K562 (cell line): ENCODE measurements around the gene AK4. TPM values are rescaled to one million over a fixed set of nuclear protein-coding genes. Genes with fewer than 3 reads are reported as not detected.

Source experiments
- ATAC-seq: fragments of 200-7000 bp; cut with Tn5 transposase; 3 replicates; pipeline ENCODE4 v1.9.1; 2020; ENCODE audit warnings: moderate library complexity
- BruUV-seq: library from RNA; stranded (reverse); fragments of 400-500 nt; replicated peaks from 2 replicates; lab custom pipeline; 2021; lab: Mats Ljungman, UMichigan
- CTCF ChIA-PET: fragments of 300-600 bp; formaldehyde crosslinking; extraction: SDS; loops from one replicate; lab custom pipeline; 2021; ENCODE audit warnings: low intra/inter-chr PET ratio; lab: Yijun Ruan, JAX
- POLR2A ChIA-PET: fragments of 300-600, 350-650 bp; sonication (Branson Sonifier 250); formaldehyde crosslinking; extraction: SDS; loops from one replicate; lab custom pipeline; 2021; ENCODE audit warnings: antibody characterized with exemption, inconsistent platforms; lab: Yijun Ruan, JAX
- DNase-seq, 4 experiments: peaks; one replicate each; pipeline versions ENCODE4 v3.0.0 to v3.0.0-alpha.2; 2011 to 2018; ENCODE audit warnings: low spot score in 3 of 4, mixed read lengths in 3 of 4; ENCODE audit errors: extremely low read depth in 1 of 4
- FAIRE-seq: peaks from 2 replicates; lab custom pipeline; 2011; peaks lifted over from hg19 to GRCh38; lab: Jason Lieb, UNC
- H2AFZ ChIP-seq: 2 replicates; pipeline ENCODE4 v1.6.0; 2011; ENCODE audit warnings: low read depth, low read length, control low read depth, inconsistent platforms
- H3K27ac ChIP-seq: fragments of 200-600 bp; 3 replicates; pipeline ENCODE4 v1.8.0; 2011; ENCODE audit warnings: low read depth, mild to moderate bottlenecking, control low read depth, inconsistent platforms, low read length, moderate library complexity, mixed read lengths; ENCODE audit errors: extremely low read depth
- H3K27me3 ChIP-seq, 2 experiments: fragments of 300-600 bp in 1 of 2; 2 replicates in 1 of 2; 3 replicates in 1 of 2; pipeline versions ENCODE4 v1.6.0 to v1.8.0; 2011; ENCODE audit warnings: inconsistent platforms in 2 of 2, low read length in 2 of 2, mild to moderate bottlenecking in 1 of 2, mixed read lengths in 1 of 2, moderate library complexity in 1 of 2; ENCODE audit not compliant: control insufficient read depth in 2 of 2, insufficient read depth in 2 of 2
- H3K36me3 ChIP-seq: fragments of 300-600 bp; 3 replicates; pipeline ENCODE4 v1.8.0; 2011; ENCODE audit warnings: mild to moderate bottlenecking, low read length, inconsistent platforms; ENCODE audit not compliant: control insufficient read depth, insufficient read depth
- H3K4me1 ChIP-seq, 2 experiments: fragments of 200-600 bp in 1 of 2; replicated peaks in 1 of 2; 2 replicates in 1 of 2; 3 replicates in 1 of 2; pipeline versions ENCODE4 v1.5.1 to v1.8.0; 2011; ENCODE audit warnings: inconsistent platforms in 2 of 2, low read length in 2 of 2, mild to moderate bottlenecking in 1 of 2, mixed read lengths in 1 of 2, moderate library complexity in 1 of 2; ENCODE audit not compliant: control insufficient read depth in 2 of 2, insufficient read depth in 2 of 2
- H3K4me2 ChIP-seq: 2 replicates; pipeline ENCODE4 v1.6.1; 2011; ENCODE audit warnings: low read length, control low read depth, inconsistent platforms, mixed read lengths; ENCODE audit not compliant: insufficient read depth
- H3K4me3 ChIP-seq: fragments of 200-600 bp; sonication (generic), shearing (Covaris generic); 2 replicates; pipeline ENCODE4 v1.5.1; 2016; ENCODE audit warnings: control low read depth, inconsistent platforms
- H3K79me2 ChIP-seq: fragments of 200-600 bp; 3 replicates; pipeline ENCODE4 v1.8.0; 2011; ENCODE audit warnings: low read length, inconsistent platforms; ENCODE audit not compliant: control insufficient read depth, insufficient read depth
- H3K9ac ChIP-seq, 2 experiments: 2 replicates each; pipeline versions ENCODE4 v1.6.0 to v1.6.1; 2011; ENCODE audit warnings: low read depth in 2 of 2, low read length in 2 of 2, control low read depth in 1 of 2, inconsistent platforms in 1 of 2, mild to moderate bottlenecking in 1 of 2, mixed read lengths in 1 of 2; ENCODE audit not compliant: insufficient read depth in 1 of 2
- H3K9me1 ChIP-seq: one replicate; pipeline ENCODE4 v1.6.0; 2011; ENCODE audit warnings: inconsistent platforms, mild to moderate bottlenecking, low read length, moderate library complexity; ENCODE audit not compliant: control insufficient read depth, insufficient read depth
- H3K9me3 ChIP-seq: replicated peaks from 2 replicates; pipeline ENCODE4 v1.5.1; 2011; ENCODE audit warnings: low read depth, low read length, inconsistent platforms; ENCODE audit not compliant: control insufficient read depth, insufficient read depth
- H4K20me1 ChIP-seq: replicated peaks from 2 replicates; pipeline ENCODE4 v1.6.1; 2011; ENCODE audit warnings: low read length, inconsistent platforms, mixed read lengths; ENCODE audit not compliant: control insufficient read depth, insufficient read depth
- CBFA2T3 ChIP-seq: fragments of 450-650 bp; IDR thresholded peaks from 2 replicates; pipeline ENCODE4 v1.6.1; 2017
- CHAMP1 ChIP-seq: fragments of 450-650 bp; IDR thresholded peaks from 2 replicates; pipeline ENCODE4 v1.6.1; 2016; ENCODE audit warnings: mild to moderate bottlenecking
- EP400 ChIP-seq: fragments of 450-650 bp; IDR thresholded peaks from 2 replicates; pipeline ENCODE4 v1.6.1; 2017; ENCODE audit warnings: antibody characterized with exemption, mild to moderate bottlenecking, moderate library complexity
- MBD1 ChIP-seq: fragments of 250-450 bp; sonication (Bioruptor Pico); IDR thresholded peaks from 2 replicates; pipeline ENCODE4 v1.8.0; 2022; ENCODE audit warnings: inconsistent platforms
- NFIC ChIP-seq: fragments of 450-650 bp; IDR thresholded peaks from 2 replicates; pipeline ENCODE4 v1.6.1; 2017; ENCODE audit warnings: mild to moderate bottlenecking, inconsistent platforms
- NR3C1 ChIP-seq: sonication (generic); formaldehyde crosslinking; IDR thresholded peaks from 2 replicates; pipeline ENCODE4 v1.8.1; 2022; ENCODE audit warnings: missing genetic modification reagents
- PBX2 ChIP-seq, 2 experiments: IDR thresholded peaks in 1 of 2; conservative IDR thresholded peaks in 1 of 2; 2 replicates each; pipeline ENCODE4 v1.6.1; 2016; ENCODE audit warnings: low read depth in 2 of 2, mild to moderate bottlenecking in 1 of 2, missing compliant biosample characterization in 1 of 2, missing genetic modification characterization in 1 of 2, moderate library complexity in 1 of 2
- RCOR1 ChIP-seq, 2 experiments: IDR thresholded peaks; 2 replicates each; pipeline ENCODE4 v1.6.1; 2012; ENCODE audit warnings: low read depth in 2 of 2, low read length in 2 of 2, borderline replicate concordance in 1 of 2, improper control_type of control experiment in 1 of 2
- WGBS: fragments of 100-300 bp; shearing (Covaris generic); methylation state at CpG from one replicate; pipeline ENCODE4 v1.1.6; 2016; ENCODE audit warnings: low coverage, mixed read lengths; ENCODE audit not compliant: insufficient coverage; ENCODE audit errors: missing lambda C conversion rate; 5-methylcytosine and 5-hydroxymethylcytosine counted together
- in situ Hi-C: fragments of 300-500 bp; cut with MboI; formaldehyde crosslinking; loops from 4 replicates; pipeline ENCODE4 v1.15.0; 2018; ENCODE audit warnings: inconsistent platforms, mixed read lengths
- intact Hi-C: fragments of 100-400 bp; cut with micrococcal nuclease; formaldehyde crosslinking; loops from 2 replicates; pipeline ENCODE4 v1.14.2; 2022
- polyA plus RNA-seq, 8 experiments: library from polyadenylated mRNA; depleted of rRNA in 4 of 8; stranded (reverse) in 5 of 8; unstranded in 3 of 8; fragments of >200 nt; fragmentation: Nextera tagmentation in 2 of 8; fragmentation: Illumina TruSeq in 1 of 8; extraction: Ambion mirVana in 2 of 8; extraction: Trizol in 1 of 8; gene quantifications; 2 replicates each; pipeline versions ENCODE4 v1.2.1 to v1.2.3, GENCODE V29; 2011 to 2014; ENCODE audit warnings: inconsistent platforms in 1 of 8, missing spikeins in 1 of 8
- total RNA-seq, 7 experiments: library from RNA; depleted of rRNA in 6 of 7; stranded (reverse); fragments of >200 nt in 6 of 7; fragmentation: Illumina TruSeq in 2 of 7; extraction: Trizol in 2 of 7; gene quantifications; 2 replicates each; pipeline versions ENCODE4 v1.2.1 to v1.2.3, GENCODE V29; 2011 to 2021; ENCODE audit warnings: low replicate concordance in 1 of 7

The AK4 gene
- total and polyA plus RNA-seq, 9 of the 15 experiments (the other 6 are each of a cell fraction or from before 2014, with no cell fraction given): 10.4 to 96.6 (median 21.5) TPM

- no peak for TF ChIP-seq PBX2 (CRISPR knock-in tag; IDR thresholded peaks at IDR 0.05; ENCODE audit: low read depth)
- TF ChIP-seq PBX2 (tag; conservative IDR thresholded peaks at IDR 0.05; ENCODE audit: low read depth): no peak
- 0 out of 2 replicates have a peak, but pooled peaks have one; percentile 6 for TF ChIP-seq EP400
- no peak for TF ChIP-seq RCOR1 (IDR thresholded peaks at IDR 0.05; ENCODE audit: borderline replicate concordance in 1 of 2, low read depth in 2 of 2, low read length in 2 of 2)
Measured at GRCh38 chr1:65237503-65237902, 89.5 kb downstream of the AK4 start (continued).

GRCh38 chr1:65238010-65238409, 90.0 kb downstream of the AK4 start:
- no peak; the same call in 2 of the 3 replicates for ATAC-seq
- peaks cover 18 to 23% of the 10 kb centered on the region in 2 experiments; a peak in 4 of 5 replicates for H3K4me1 ChIP-seq
- POLR2A ChIA-PET: interaction anchor here (0.6 kb wide), 1 partner anchor 21 kb away, joined by 3 read pairs; no protein-coding TSS in a partner anchor
- H2AFZ ChIP-seq: peak overlapping the region; percentile 3; the same call in 1 of the 2 replicates
- H3K9me3 ChIP-seq: no peaks in the 10 kb centered on the region
- no peaks in the 10 kb centered on the region for H3K9me1 ChIP-seq
- H3K9ac ChIP-seq: no peak overlapping the region
- DNase-seq: peak in 1 of 4 experiments; percentile 54
- WGBS: 20% methylated on average over 6 of the region's 6 CpGs
- in situ Hi-C loops: loop anchor here (5.0 kb wide), 1 partner anchor 179 kb away; no protein-coding TSS in a partner anchor
- H4K20me1 ChIP-seq: no peaks in the 10 kb centered on the region
- H3K4me2 ChIP-seq: no peak overlapping the region
- BruUV-seq: no TSS peak
- CTCF ChIA-PET: no interaction called here
- no peaks in the 10 kb centered on the region for H3K27me3 ChIP-seq
- no peak for FAIRE-seq
- H3K79me2 ChIP-seq: peaks cover 3% of the 10 kb centered on the region; the same call in 1 of the 3 replicates
- intact Hi-C loops: loop anchor here (5.0 to 10.0 kb wide), 3 partner anchors 69 to 717 kb away; partner anchors contain the start of gene DNAJC6
- H3K27ac ChIP-seq: no peak overlapping the region; the same call in 2 of the 3 replicates
- H3K36me3 ChIP-seq: no peaks in the 10 kb centered on the region
- no peak overlapping the region for H3K4me3 ChIP-seq
- TF ChIP-seq NFIC (peak; percentile 47), CBFA2T3 (peak; percentile 28), MBD1 (no peak), NR3C1 (CRISPR knock-in tag) (no peak), CHAMP1 (0 out of 2 replicates have a peak, but pooled peaks have one; percentile 51)
